Medulla oblongata (tissue), 1 donor: ENCODE results near the gene JDP2.

Experiments
- DNase-seq: peaks from one replicate; pipeline ENCODE4 v3.0.0-alpha.2; 2015; ENCODE audit errors: extremely low spot score

Gene JDP2

GRCh38 chr14:75514673-75515628 is 87.1 kb downstream of the JDP2 start:
- peak; percentile 29 for DNase-seq

GRCh38 chr14:75515629-75515996 is 87.8 kb downstream of the JDP2 start:
- DNase-seq, result peak; percentile 52

GRCh38 chr14:75518625-75519024 is 90.8 kb downstream of the JDP2 start:
- no peak for DNase-seq

- DNase-seq, result no peak
Observed at GRCh38 chr14:75519394-75519793, 91.6 kb downstream of the JDP2 start.

- DNase-seq, result no peak
Observed at GRCh38 chr14:75519826-75520728, 92.3 kb downstream of the JDP2 start.

GRCh38 chr14:75520852-75521251 is 93.0 kb downstream of the JDP2 start:
- no peak for DNase-seq

GRCh38 chr14:75521415-75522199 is 93.8 kb downstream of the JDP2 start:
- DNase-seq, result no peak

GRCh38 chr14:75522224-75522982 is 94.6 kb downstream of the JDP2 start, which contains the start of gene BATF:
Gene BATF, plus strand, starts transcription at chr14:75522469. Its CDS starts 214 bp downstream, at chr14:75522683.
- DNase-seq, result peak; percentile 59

- DNase-seq, result no peak
Observed at GRCh38 chr14:75522983-75523318, 95.1 kb downstream of the JDP2 start.
